ENCODE measurements around the gene AKAP6.

Gene AKAP6, protein sequence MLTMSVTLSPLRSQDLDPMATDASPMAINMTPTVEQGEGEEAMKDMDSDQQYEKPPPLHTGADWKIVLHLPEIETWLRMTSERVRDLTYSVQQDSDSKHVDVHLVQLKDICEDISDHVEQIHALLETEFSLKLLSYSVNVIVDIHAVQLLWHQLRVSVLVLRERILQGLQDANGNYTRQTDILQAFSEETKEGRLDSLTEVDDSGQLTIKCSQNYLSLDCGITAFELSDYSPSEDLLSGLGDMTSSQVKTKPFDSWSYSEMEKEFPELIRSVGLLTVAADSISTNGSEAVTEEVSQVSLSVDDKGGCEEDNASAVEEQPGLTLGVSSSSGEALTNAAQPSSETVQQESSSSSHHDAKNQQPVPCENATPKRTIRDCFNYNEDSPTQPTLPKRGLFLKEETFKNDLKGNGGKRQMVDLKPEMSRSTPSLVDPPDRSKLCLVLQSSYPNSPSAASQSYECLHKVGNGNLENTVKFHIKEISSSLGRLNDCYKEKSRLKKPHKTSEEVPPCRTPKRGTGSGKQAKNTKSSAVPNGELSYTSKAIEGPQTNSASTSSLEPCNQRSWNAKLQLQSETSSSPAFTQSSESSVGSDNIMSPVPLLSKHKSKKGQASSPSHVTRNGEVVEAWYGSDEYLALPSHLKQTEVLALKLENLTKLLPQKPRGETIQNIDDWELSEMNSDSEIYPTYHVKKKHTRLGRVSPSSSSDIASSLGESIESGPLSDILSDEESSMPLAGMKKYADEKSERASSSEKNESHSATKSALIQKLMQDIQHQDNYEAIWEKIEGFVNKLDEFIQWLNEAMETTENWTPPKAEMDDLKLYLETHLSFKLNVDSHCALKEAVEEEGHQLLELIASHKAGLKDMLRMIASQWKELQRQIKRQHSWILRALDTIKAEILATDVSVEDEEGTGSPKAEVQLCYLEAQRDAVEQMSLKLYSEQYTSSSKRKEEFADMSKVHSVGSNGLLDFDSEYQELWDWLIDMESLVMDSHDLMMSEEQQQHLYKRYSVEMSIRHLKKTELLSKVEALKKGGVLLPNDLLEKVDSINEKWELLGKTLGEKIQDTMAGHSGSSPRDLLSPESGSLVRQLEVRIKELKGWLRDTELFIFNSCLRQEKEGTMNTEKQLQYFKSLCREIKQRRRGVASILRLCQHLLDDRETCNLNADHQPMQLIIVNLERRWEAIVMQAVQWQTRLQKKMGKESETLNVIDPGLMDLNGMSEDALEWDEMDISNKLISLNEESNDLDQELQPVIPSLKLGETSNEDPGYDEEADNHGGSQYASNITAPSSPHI (N-terminal part only)

GRCh38 chr14:32329146-32329545 is at the start of gene AKAP6:
TSS of gene AKAP6 (plus strand) at chr14:32329298. CDS start at chr14:32433494, 104,196 bp downstream.
- Histone ChIP-seq H3K9me3 (ENCODE audit: control insufficient read depth, insufficient read depth, low read length) (no peaks in the 10 kb centered on the region), H3K9ac (ENCODE audit: low read depth, low read length) (no peak within 1 kb of the TSS), H3K36me3 (ENCODE audit: insufficient read depth, low read length) (no peaks in the 10 kb centered on the region), H3K4me1 (ENCODE audit: insufficient read depth, low read length) (peaks cover 7% of the 10 kb centered on the region; the same call in 1 of the 2 replicates)

- H3K9me3 ChIP-seq (ENCODE audit: control insufficient read depth, insufficient read depth, low read length): no peaks in the 10 kb centered on the region
- no peak overlapping the region for H3K9ac ChIP-seq (ENCODE audit: low read depth, low read length)
- H3K36me3 ChIP-seq (ENCODE audit: insufficient read depth, low read length): no peaks in the 10 kb centered on the region
- H3K4me1 ChIP-seq (ENCODE audit: insufficient read depth, low read length): no peaks in the 10 kb centered on the region
These were observed 42.5 kb upstream of the AKAP6 start for GRCh38 chr14:32286602-32287001.

GRCh38 chr14:32296366-32296765 is 32.7 kb upstream of the AKAP6 start:
- H3K9me3 ChIP-seq (ENCODE audit: control insufficient read depth, insufficient read depth, low read length): no peaks in the 10 kb centered on the region
- H3K4me1 ChIP-seq (ENCODE audit: insufficient read depth, low read length): no peaks in the 10 kb centered on the region
- no peaks in the 10 kb centered on the region for H3K36me3 ChIP-seq (ENCODE audit: insufficient read depth, low read length)
- no peak overlapping the region for H3K9ac ChIP-seq (ENCODE audit: low read depth, low read length)

GRCh38 chr14:32298346-32298745 is 30.8 kb upstream of the AKAP6 start:
- Histone ChIP-seq H3K9ac (ENCODE audit: low read depth, low read length) (no peak overlapping the region), H3K36me3 (ENCODE audit: insufficient read depth, low read length) (no peaks in the 10 kb centered on the region), H3K4me1 (ENCODE audit: insufficient read depth, low read length) (no peaks in the 10 kb centered on the region), H3K9me3 (ENCODE audit: control insufficient read depth, insufficient read depth, low read length) (no peaks in the 10 kb centered on the region)

DNA sequence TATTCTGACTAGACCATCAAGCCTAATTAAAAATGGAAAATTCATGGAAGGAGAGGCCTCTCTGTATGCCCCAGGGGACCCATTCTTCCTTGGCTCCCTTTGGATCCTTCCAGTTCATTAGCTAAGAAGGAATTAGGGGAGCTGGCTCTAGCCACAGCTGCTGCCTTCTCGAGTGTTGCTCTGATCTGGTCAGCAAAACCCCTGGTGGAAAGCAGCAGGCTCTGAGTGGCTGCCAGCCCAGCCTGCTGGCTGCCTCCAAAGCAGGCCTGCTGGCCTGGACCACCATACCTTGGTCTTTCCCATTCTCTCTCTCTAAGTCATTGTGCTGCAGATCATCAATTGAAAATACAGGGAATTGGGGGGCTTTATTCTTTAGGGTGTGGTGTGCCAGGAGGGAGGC is 29.0 kb upstream of the AKAP6 start:
- no peaks in the 10 kb centered on the region for H3K4me1 ChIP-seq (ENCODE audit: insufficient read depth, low read length)
- no peaks in the 10 kb centered on the region for H3K9me3 ChIP-seq (ENCODE audit: control insufficient read depth, insufficient read depth, low read length)
- no peak overlapping the region for H3K9ac ChIP-seq (ENCODE audit: low read depth, low read length)
- H3K36me3 ChIP-seq (ENCODE audit: insufficient read depth, low read length): no peaks in the 10 kb centered on the region

GRCh38 chr14:32303865-32304264 is 25.2 kb upstream of the AKAP6 start:
- no peaks in the 10 kb centered on the region for H3K4me1 ChIP-seq (ENCODE audit: insufficient read depth, low read length)
- no peaks in the 10 kb centered on the region for H3K9me3 ChIP-seq (ENCODE audit: control insufficient read depth, insufficient read depth, low read length)
- no peak overlapping the region for H3K9ac ChIP-seq (ENCODE audit: low read depth, low read length)
- H3K36me3 ChIP-seq (ENCODE audit: insufficient read depth, low read length): no peaks in the 10 kb centered on the region

DNA sequence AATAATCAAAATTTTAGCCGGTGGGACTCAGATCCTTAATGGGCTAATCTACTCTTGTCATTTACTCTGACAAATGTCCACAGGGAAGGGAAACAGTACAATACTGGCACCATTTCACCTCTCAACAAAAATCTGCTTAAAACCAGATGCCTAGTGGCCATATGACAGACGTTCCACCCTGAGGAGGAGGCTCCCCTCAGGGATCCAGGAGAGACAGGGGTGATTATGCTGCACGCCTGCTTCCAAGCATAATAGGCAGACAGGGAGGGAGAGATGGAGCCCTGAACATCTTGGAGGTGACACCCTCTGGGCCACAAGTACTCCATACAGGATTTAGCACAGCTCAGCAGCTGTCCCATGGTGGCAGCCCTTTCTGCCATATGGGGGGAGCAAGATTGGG is 24.8 kb upstream of the AKAP6 start:
- Histone ChIP-seq H3K9me3 (ENCODE audit: control insufficient read depth, insufficient read depth, low read length) (no peaks in the 10 kb centered on the region), H3K4me1 (ENCODE audit: insufficient read depth, low read length) (no peaks in the 10 kb centered on the region), H3K36me3 (ENCODE audit: insufficient read depth, low read length) (no peaks in the 10 kb centered on the region), H3K9ac (ENCODE audit: low read depth, low read length) (no peak overlapping the region)

- Histone ChIP-seq H3K36me3 (ENCODE audit: insufficient read depth, low read length) (no peaks in the 10 kb centered on the region), H3K9ac (ENCODE audit: low read depth, low read length) (no peak overlapping the region), H3K4me1 (ENCODE audit: insufficient read depth, low read length) (no peaks in the 10 kb centered on the region), H3K9me3 (ENCODE audit: control insufficient read depth, insufficient read depth, low read length) (no peaks in the 10 kb centered on the region)
These were observed 22.5 kb upstream of the AKAP6 start for GRCh38 chr14:32306549-32306948.

GRCh38 chr14:32307881-32308582 is 21.1 kb upstream of the AKAP6 start:
- H3K4me1 ChIP-seq (ENCODE audit: insufficient read depth, low read length): no peaks in the 10 kb centered on the region
- no peaks in the 10 kb centered on the region for H3K9me3 ChIP-seq (ENCODE audit: control insufficient read depth, insufficient read depth, low read length)
- H3K9ac ChIP-seq (ENCODE audit: low read depth, low read length): no peak overlapping the region
- no peaks in the 10 kb centered on the region for H3K36me3 ChIP-seq (ENCODE audit: insufficient read depth, low read length)

GRCh38 chr14:32310876-32311275 is 18.2 kb upstream of the AKAP6 start:
- Histone ChIP-seq H3K9ac (ENCODE audit: low read depth, low read length) (no peak overlapping the region), H3K9me3 (ENCODE audit: control insufficient read depth, insufficient read depth, low read length) (no peaks in the 10 kb centered on the region), H3K36me3 (ENCODE audit: insufficient read depth, low read length) (no peaks in the 10 kb centered on the region), H3K4me1 (ENCODE audit: insufficient read depth, low read length) (no peaks in the 10 kb centered on the region)

DNA sequence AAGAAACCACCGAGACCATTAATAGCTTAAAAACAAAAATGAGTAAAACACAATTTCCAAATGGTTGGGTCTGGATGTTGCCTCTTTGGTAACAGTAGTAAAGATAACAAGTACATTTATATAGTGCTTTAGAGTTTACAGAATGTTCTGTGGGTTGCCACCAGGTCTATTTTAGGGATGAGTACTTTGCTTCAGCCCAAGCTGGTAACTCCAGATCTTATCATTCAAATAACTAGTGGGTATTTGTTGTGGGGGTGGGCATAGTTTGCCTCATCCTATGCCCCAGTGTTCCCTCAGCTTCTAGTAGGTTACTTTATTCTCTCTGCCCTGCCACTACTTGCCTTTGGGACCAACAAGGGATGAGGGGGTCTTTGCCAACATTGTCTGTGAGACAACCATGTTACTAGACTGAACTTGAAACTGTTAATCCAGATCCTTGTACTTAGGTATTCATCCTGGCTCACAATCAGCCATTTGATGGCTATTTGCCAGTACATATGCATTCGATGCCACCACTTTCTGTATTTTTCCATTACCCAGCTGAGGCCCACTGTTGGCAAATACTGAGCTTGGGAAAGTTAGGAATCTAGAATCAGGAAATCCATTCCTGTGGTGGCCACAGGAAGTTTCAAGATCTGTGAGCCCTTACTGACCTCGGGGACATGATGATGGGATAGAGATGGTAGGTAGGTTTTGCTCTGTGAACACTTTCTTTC is 17.6 kb upstream of the AKAP6 start:
- no peaks in the 10 kb centered on the region for H3K4me1 ChIP-seq (ENCODE audit: insufficient read depth, low read length)
- H3K9me3 ChIP-seq (ENCODE audit: control insufficient read depth, insufficient read depth, low read length): no peaks in the 10 kb centered on the region
- no peak overlapping the region for H3K9ac ChIP-seq (ENCODE audit: low read depth, low read length)
- H3K36me3 ChIP-seq (ENCODE audit: insufficient read depth, low read length): no peaks in the 10 kb centered on the region

DNA sequence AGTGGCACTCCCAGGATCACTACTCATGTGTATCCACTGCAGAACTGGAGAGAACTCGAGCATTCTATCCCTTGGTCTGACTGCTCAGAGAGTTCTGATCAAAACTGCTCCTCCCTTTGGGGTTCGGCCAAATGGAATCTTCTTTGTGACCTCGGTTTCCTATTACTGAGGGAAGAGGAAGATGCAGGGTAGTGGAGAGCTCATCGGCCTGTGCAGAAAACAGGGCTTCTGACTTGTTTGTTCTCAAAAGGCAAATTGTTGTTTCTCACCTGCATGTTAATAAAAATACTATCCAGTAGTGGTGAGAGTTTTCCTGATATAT is 17.1 kb upstream of the AKAP6 start:
- Histone ChIP-seq H3K36me3 (ENCODE audit: insufficient read depth, low read length) (no peaks in the 10 kb centered on the region), H3K9ac (ENCODE audit: low read depth, low read length) (no peak overlapping the region), H3K9me3 (ENCODE audit: control insufficient read depth, insufficient read depth, low read length) (no peaks in the 10 kb centered on the region), H3K4me1 (ENCODE audit: insufficient read depth, low read length) (no peaks in the 10 kb centered on the region)

GRCh38 chr14:32313844-32314376 is 15.2 kb upstream of the AKAP6 start:
- no peak overlapping the region for H3K9ac ChIP-seq (ENCODE audit: low read depth, low read length)
- no peaks in the 10 kb centered on the region for H3K36me3 ChIP-seq (ENCODE audit: insufficient read depth, low read length)
- no peaks in the 10 kb centered on the region for H3K4me1 ChIP-seq (ENCODE audit: insufficient read depth, low read length)
- H3K9me3 ChIP-seq (ENCODE audit: control insufficient read depth, insufficient read depth, low read length): no peaks in the 10 kb centered on the region

All from ES-I3 (cell line).